ENCODE measurements around the gene GRID2.
"Not testable (repeated sequence)": the region's sequence is repeated elsewhere in the genome, so short reads cannot be mapped to it uniquely, and the experiment has no call there.

Gene GRID2

DNA sequence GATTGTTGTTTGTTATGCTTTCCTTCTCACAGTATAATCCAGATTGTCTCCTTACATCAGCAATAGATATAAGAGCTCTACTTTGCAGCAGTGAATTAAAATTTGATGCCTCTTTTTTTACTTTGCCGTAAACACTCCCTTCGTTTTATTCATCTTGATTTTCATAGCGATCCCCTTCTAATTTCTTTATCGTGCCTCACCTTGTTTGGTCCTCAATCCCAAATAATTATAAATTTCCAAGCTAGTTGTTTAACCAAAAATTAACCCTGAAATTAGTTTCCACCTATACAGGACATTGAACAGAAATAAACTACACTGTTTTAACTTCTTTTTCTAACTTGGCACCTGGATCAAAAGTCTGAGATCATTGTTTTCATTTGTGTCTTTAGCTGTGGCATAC, 35.1 kb upstream of the GRID2 start:
- no peak overlapping the region for H3K4me3 ChIP-seq (ENCODE audit: low read depth, low read length)
- TF ChIP-seq, protein P1, sequence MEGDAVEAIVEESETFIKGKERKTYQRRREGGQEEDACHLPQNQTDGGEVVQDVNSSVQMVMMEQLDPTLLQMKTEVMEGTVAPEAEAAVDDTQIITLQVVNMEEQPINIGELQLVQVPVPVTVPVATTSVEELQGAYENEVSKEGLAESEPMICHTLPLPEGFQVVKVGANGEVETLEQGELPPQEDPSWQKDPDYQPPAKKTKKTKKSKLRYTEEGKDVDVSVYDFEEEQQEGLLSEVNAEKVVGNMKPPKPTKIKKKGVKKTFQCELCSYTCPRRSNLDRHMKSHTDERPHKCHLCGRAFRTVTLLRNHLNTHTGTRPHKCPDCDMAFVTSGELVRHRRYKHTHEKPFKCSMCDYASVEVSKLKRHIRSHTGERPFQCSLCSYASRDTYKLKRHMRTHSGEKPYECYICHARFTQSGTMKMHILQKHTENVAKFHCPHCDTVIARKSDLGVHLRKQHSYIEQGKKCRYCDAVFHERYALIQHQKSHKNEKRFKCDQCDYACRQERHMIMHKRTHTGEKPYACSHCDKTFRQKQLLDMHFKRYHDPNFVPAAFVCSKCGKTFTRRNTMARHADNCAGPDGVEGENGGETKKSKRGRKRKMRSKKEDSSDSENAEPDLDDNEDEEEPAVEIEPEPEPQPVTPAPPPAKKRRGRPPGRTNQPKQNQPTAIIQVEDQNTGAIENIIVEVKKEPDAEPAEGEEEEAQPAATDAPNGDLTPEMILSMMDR (IDR thresholded peaks at IDR 0.05; ENCODE audit: low read depth, low read length, missing control alignments) = no peak
- DNase-seq (ENCODE audit: low read depth) = no peak

DNA sequence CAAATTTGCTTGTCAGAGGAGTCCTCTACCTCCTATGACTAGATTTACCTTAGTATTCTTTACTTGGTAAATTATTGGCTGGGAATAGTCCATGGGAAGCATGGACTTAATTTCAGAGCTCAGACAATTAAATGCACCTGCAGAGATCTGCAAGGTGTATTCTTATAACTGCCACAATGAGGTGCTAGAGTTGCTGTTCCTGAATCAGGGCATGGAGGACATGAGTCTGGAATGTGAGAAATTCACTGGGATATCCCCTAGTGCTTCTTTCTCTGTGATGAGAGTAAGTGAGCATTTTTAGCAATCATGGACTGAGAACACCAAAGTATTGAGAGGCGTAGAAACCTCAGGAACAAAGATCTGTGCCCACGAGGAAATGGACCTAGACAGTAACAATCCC, 32.9 kb upstream of the GRID2 start:
- H3K4me3 ChIP-seq (ENCODE audit: low read depth, low read length) = no peak overlapping the region
- DNase-seq (ENCODE audit: low read depth) = no peak
- TF ChIP-seq, protein P1 (IDR thresholded peaks at IDR 0.05; ENCODE audit: low read depth, low read length, missing control alignments) = no peak

DNA sequence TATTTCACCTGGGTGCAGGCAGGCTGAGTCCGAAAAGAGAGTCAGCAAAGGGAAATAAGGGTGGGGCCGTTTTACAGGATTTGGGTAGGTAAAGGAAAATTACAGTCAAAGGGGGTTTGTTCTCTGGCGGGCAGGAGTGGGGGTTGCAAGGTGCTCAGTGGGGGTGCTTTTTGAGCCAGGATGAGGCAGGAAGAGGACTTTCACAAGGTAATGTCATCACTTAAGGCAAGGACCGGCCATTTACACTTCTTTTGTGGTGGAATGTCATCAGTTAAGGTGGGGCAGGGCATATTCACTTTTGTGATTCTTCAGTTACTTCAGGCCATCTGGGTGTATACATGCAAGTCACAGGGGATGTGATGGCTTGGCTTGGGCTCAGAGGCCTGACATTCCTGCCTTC, 32.2 kb upstream of the GRID2 start:
- H3K4me3 ChIP-seq (ENCODE audit: low read depth, low read length); DNase-seq (ENCODE audit: low read depth): not testable (repeated sequence)

DNA sequence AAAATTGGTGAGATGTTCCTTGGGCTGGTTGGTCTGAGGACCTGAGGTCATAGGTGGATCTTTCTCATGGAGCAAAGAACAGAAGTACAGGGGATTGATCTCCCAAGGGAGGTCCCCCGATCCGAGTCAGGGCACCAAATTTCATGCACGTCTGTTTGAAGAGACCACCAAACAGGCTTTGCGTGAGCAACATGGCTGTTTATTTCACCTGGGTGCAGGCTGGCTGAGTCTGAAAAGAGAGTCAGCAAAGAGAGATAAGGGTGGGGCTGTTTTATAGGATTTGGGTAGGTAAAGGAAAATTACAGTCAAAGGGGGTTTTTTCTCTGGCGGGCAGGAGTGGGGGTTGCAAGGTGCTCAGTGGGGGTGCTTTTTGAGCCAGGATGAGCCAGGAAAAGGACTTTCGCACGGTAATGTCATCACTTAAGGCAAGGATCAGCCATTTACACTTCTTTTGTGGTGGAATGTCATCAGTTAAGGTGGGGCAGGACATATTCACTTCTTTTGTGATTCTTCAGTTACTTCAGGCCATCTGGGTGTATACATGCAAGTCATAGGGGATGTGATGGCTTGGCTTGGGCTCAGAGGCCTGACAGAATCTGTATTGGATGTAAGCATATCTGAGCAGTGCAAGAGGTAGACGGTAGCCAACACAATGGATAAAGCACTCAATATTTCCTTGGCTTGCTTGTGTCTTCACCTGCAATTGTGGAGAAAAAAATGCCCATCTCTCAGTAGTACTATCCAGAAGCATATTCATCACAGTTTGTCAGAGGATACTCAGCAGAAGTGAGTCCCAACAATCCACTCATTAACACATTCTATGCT, 26.5 kb upstream of the GRID2 start:
- not testable (repeated sequence) for DNase-seq (ENCODE audit: low read depth); H3K4me3 ChIP-seq (ENCODE audit: low read depth, low read length)

DNA sequence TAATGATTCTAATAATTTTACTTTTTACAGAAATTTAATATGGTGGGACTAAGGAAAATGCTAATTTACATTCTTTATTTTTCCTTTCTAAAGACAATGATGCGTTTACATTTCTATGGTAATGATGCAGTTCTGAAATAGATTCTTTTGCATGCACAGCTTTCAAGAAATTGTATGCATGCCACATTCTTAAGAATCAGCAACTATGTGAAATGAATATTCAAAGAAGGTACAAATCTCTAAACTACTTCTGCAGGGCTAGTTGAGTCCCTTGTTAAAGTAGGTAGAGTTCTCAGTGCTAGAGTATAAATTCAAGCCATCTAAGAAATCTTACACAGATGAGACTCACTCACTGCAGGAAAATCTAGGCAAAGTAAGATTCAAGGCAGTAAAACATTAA, 24.5 kb upstream of the GRID2 start:
- TF ChIP-seq, protein P1 (IDR thresholded peaks at IDR 0.05; ENCODE audit: low read depth, low read length, missing control alignments) = no peak
- DNase-seq (ENCODE audit: low read depth) = no peak
- H3K4me3 ChIP-seq (ENCODE audit: low read depth, low read length) = no peak overlapping the region

DNA sequence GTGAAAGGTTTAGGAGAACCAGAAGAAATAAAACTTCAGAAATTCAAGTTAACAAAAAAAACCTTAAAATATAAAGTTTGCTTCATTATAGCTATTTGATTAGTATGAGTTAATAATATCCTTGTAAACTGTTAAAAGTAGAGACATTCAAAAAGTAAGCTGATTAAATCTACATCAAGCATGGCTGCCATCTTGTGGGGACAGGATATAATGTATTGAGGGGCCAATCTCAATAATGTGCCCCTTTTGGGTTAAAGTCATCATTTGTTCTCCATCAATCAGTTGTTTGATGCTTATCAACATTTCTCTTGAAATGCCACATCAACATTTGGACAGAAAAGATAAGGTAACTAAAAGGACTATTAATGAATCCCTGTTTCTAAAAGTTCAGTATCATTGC, 4.6 kb upstream of the GRID2 start:
- TF ChIP-seq, protein P1 (IDR thresholded peaks at IDR 0.05; ENCODE audit: low read depth, low read length, missing control alignments) = no peak
- H3K4me3 ChIP-seq (ENCODE audit: low read depth, low read length) = no peak overlapping the region
- no peak for DNase-seq (ENCODE audit: low read depth)

- DNase-seq (ENCODE audit: low read depth) = no peak
- no peak overlapping the region for H3K4me3 ChIP-seq (ENCODE audit: low read depth, low read length)
- TF ChIP-seq, protein P1 (IDR thresholded peaks at IDR 0.05; ENCODE audit: low read depth, low read length, missing control alignments) = no peak
Observed at GRCh38 chr4:92304121-92304520, 355 bp downstream of the GRID2 start.

GRCh38 chr4:92304606-92305005, 840 bp downstream of the GRID2 start:
- no peak overlapping the region for H3K4me3 ChIP-seq (ENCODE audit: low read depth, low read length)
- no peak for DNase-seq (ENCODE audit: low read depth)
- TF ChIP-seq, protein P1 (IDR thresholded peaks at IDR 0.05; ENCODE audit: low read depth, low read length, missing control alignments) = no peak

All from GM12864 (cell line).